ENCODE data around the gene ADAM8. TPM values are rescaled to one million over a fixed set of nuclear protein-coding genes. Genes with fewer than 3 reads are reported as not detected.

ADAM8 gene
- total and polyA plus RNA-seq, 10 of the 15 experiments (the other 5 are each of a cell fraction or from before 2014, with no cell fraction given), result 0.37 to 92.7 (median 21.7) TPM

- ChIA-PET POLR2A (no interaction called here), SMC1A (ENCODE audit: uncharacterized antibody, unreplicated experiment) (no interaction called here), CTCF (no interaction called here), RAD21 (ENCODE audit: unreplicated experiment) (no interaction called here)
- WGBS (ENCODE audit: insufficient coverage, insufficient replicate concordance, low lambda C conversion rate, missing lambda C conversion rate), result 52% methylated on average over 12 of the region's 12 CpGs
- Histone ChIP-seq H3K4me1 (ENCODE audit: control insufficient read depth, insufficient read depth, low read length) (no peaks in the 10 kb centered on the region), H3K36me3 (ENCODE audit: control insufficient read depth in 2 of 2, insufficient read depth in 2 of 2, low read length in 1 of 2) (no peaks in the 10 kb centered on the region), H4K20me1 (ENCODE audit: control insufficient read depth, insufficient read depth) (no peaks in the 10 kb centered on the region; the same call in 1 of the 2 replicates), H3K79me2 (ENCODE audit: control insufficient read depth, insufficient read depth, low read length) (no peaks in the 10 kb centered on the region), H3K27ac (ENCODE audit: control insufficient read depth, insufficient read depth) (no peak overlapping the region), H2AFZ (ENCODE audit: control insufficient read depth, low read depth, low read length) (no peak overlapping the region), H3K4me3 (no peak overlapping the region), H3K9me3 (replicated peaks; ENCODE audit: control insufficient read depth, insufficient read depth, low read length) (no peaks in the 10 kb centered on the region), H3K9ac (ENCODE audit: control insufficient read depth, insufficient read depth, low read length) (no peak overlapping the region), H3K4me2 (ENCODE audit: control insufficient read depth, insufficient read depth) (no peak overlapping the region), H3K27me3 (replicated peaks in 1 of 2; ENCODE audit: control insufficient read depth in 2 of 2, insufficient read depth in 2 of 2, low read length in 1 of 2) (no peaks in the 10 kb centered on the region)
- FAIRE-seq, result no peak
- in situ Hi-C loops (cut with MboI) (no loop called here), intact Hi-C loops (cut with micrococcal nuclease; ENCODE audit: unreplicated experiment) (no loop called here)
- no peak for ATAC-seq
- BruUV-seq (replicated peaks), result no TSS peak
- no peak for DNase-seq (ENCODE audit: low read depth, low spot score)
- TF ChIP-seq MLLT1 (IDR thresholded peaks at IDR 0.05), result no peak
Observed at GRCh38 chr10:133248334-133248715, 28.3 kb downstream of the ADAM8 start.

- Histone ChIP-seq H3K79me2 (ENCODE audit: control insufficient read depth, insufficient read depth, low read length) (no peaks in the 10 kb centered on the region), H3K36me3 (ENCODE audit: control insufficient read depth in 2 of 2, insufficient read depth in 2 of 2, low read length in 1 of 2) (no peaks in the 10 kb centered on the region), H3K27me3 (replicated peaks in 1 of 2; ENCODE audit: control insufficient read depth in 2 of 2, insufficient read depth in 2 of 2, low read length in 1 of 2) (no peaks in the 10 kb centered on the region), H3K9me3 (replicated peaks; ENCODE audit: control insufficient read depth, insufficient read depth, low read length) (no peaks in the 10 kb centered on the region), H3K4me1 (ENCODE audit: control insufficient read depth, insufficient read depth, low read length) (no peaks in the 10 kb centered on the region), H2AFZ (ENCODE audit: control insufficient read depth, low read depth, low read length) (no peak overlapping the region), H3K9ac (ENCODE audit: control insufficient read depth, insufficient read depth, low read length) (no peak overlapping the region), H3K4me2 (ENCODE audit: control insufficient read depth, insufficient read depth) (no peak overlapping the region), H3K27ac (ENCODE audit: control insufficient read depth, insufficient read depth) (no peak overlapping the region), H3K4me3 (no peak overlapping the region), H4K20me1 (ENCODE audit: control insufficient read depth, insufficient read depth) (no peaks in the 10 kb centered on the region; the same call in 1 of the 2 replicates)
- BruUV-seq (replicated peaks), result no TSS peak
- in situ Hi-C loops (cut with MboI) (no loop called here), intact Hi-C loops (cut with micrococcal nuclease; ENCODE audit: unreplicated experiment) (no loop called here)
- DNase-seq (ENCODE audit: low read depth, low spot score) (no peak), ATAC-seq (no peak), FAIRE-seq (no peak)
- ChIA-PET SMC1A (ENCODE audit: uncharacterized antibody, unreplicated experiment) (no interaction called here), RAD21 (ENCODE audit: unreplicated experiment) (no interaction called here), CTCF (no interaction called here), POLR2A (no interaction called here)
- 58% methylated on average over 25 of the region's 36 CpGs for WGBS (ENCODE audit: insufficient coverage, insufficient replicate concordance, low lambda C conversion rate, missing lambda C conversion rate)
- TF ChIP-seq NKRF (conservative IDR thresholded peaks at IDR 0.05) (no peak), SIX5 (IDR thresholded peaks at IDR 0.05; ENCODE audit: low read depth, low read length, severe bottlenecking) (no peak), BHLHE40 (IDR thresholded peaks at IDR 0.05; ENCODE audit: borderline replicate concordance in 1 of 2, low read depth in 2 of 2, low read length in 1 of 2) (no peak), PAX5 (IDR thresholded peaks at IDR 0.05; ENCODE audit: borderline replicate concordance, low read depth, low read length) (no peak)
Observed at GRCh38 chr10:133247681-133248333, 28.9 kb downstream of the ADAM8 start.
